ENCODE measurements around the gene CCDC171. TPM values are rescaled to one million over a fixed set of nuclear protein-coding genes. Genes with fewer than 3 reads are reported as not detected.
"Not testable (repeated sequence)": the region's sequence is repeated elsewhere in the genome, so short reads cannot be mapped to it uniquely, and the experiment has no call there.

CCDC171 gene
- polyA plus RNA-seq, 1 donor, result 9.4 TPM

GRCh38 chr9:15761551-15761950, 208.7 kb downstream of the CCDC171 start:
- no peak for DNase-seq

GRCh38 chr9:15763371-15763770, 210.5 kb downstream of the CCDC171 start:
- no peak for DNase-seq

GRCh38 chr9:15764131-15764530, 211.3 kb downstream of the CCDC171 start:
- no peak for DNase-seq

- no peak for DNase-seq
Measured at GRCh38 chr9:15769547-15769946, 216.7 kb downstream of the CCDC171 start.

- no peak for DNase-seq
Measured at GRCh38 chr9:15778861-15779260, 226.0 kb downstream of the CCDC171 start.

- no peak for DNase-seq
Measured at GRCh38 chr9:15782106-15782505, 229.3 kb downstream of the CCDC171 start.

GRCh38 chr9:15785584-15785983, 232.7 kb downstream of the CCDC171 start:
- DNase-seq, result no peak

- DNase-seq, result no peak
Measured at GRCh38 chr9:15786616-15787015, 233.8 kb downstream of the CCDC171 start.

GRCh38 chr9:15810219-15810899, 257.5 kb downstream of the CCDC171 start:
- not testable (repeated sequence) for DNase-seq

- DNase-seq, result no peak
Measured at GRCh38 chr9:15813076-15813475, 260.2 kb downstream of the CCDC171 start.

- no peak for DNase-seq
Measured at GRCh38 chr9:15824310-15824709, 271.5 kb downstream of the CCDC171 start.

GRCh38 chr9:15831384-15831783, 278.5 kb downstream of the CCDC171 start:
- DNase-seq, result no peak

- no peak for DNase-seq
Measured at GRCh38 chr9:15834541-15834940, 281.7 kb downstream of the CCDC171 start.

GRCh38 chr9:15837079-15837679, 284.3 kb downstream of the CCDC171 start:
- peak; percentile 54 for DNase-seq

GRCh38 chr9:15842051-15842450, 289.2 kb downstream of the CCDC171 start:
- DNase-seq, result no peak

- no peak for DNase-seq
Measured at GRCh38 chr9:15843316-15843715, 290.5 kb downstream of the CCDC171 start.

GRCh38 chr9:15843931-15844330, 291.1 kb downstream of the CCDC171 start:
- DNase-seq, result no peak

GRCh38 chr9:15846611-15847010, 293.8 kb downstream of the CCDC171 start:
- no peak for DNase-seq

- DNase-seq, result no peak
Measured at GRCh38 chr9:15849871-15850270, 297.0 kb downstream of the CCDC171 start.

- no peak for DNase-seq
Measured at GRCh38 chr9:15851766-15852165, 298.9 kb downstream of the CCDC171 start.

- DNase-seq, result no peak
Measured at GRCh38 chr9:15856591-15856990, 303.7 kb downstream of the CCDC171 start.

- DNase-seq, result no peak
Measured at GRCh38 chr9:15867334-15867733, 314.5 kb downstream of the CCDC171 start.

GRCh38 chr9:15867988-15868387, 315.1 kb downstream of the CCDC171 start:
- DNase-seq, result no peak

GRCh38 chr9:15873573-15874177, 320.8 kb downstream of the CCDC171 start:
- DNase-seq, result peak; percentile 61

Data from left kidney (tissue), 2 donors.